ENCODE results near the gene SIGLEC15.

SIGLEC15 gene

GRCh38 chr18:45843019-45843418 lies 17.5 kb downstream of the SIGLEC15 start:
- Histone ChIP-seq H3K4me3 (replicated peaks; ENCODE audit: insufficient read depth, low read length) (no peak overlapping the region), H3K27me3 (ENCODE audit: insufficient read depth, poor library complexity, severe bottlenecking) (no peaks in the 10 kb centered on the region), H3K27ac (replicated peaks) (no peak overlapping the region)
- no peak for DNase-seq (ENCODE audit: low read depth in 1 of 2, low spot score in 1 of 2)
- TF ChIP-seq, protein P1, sequence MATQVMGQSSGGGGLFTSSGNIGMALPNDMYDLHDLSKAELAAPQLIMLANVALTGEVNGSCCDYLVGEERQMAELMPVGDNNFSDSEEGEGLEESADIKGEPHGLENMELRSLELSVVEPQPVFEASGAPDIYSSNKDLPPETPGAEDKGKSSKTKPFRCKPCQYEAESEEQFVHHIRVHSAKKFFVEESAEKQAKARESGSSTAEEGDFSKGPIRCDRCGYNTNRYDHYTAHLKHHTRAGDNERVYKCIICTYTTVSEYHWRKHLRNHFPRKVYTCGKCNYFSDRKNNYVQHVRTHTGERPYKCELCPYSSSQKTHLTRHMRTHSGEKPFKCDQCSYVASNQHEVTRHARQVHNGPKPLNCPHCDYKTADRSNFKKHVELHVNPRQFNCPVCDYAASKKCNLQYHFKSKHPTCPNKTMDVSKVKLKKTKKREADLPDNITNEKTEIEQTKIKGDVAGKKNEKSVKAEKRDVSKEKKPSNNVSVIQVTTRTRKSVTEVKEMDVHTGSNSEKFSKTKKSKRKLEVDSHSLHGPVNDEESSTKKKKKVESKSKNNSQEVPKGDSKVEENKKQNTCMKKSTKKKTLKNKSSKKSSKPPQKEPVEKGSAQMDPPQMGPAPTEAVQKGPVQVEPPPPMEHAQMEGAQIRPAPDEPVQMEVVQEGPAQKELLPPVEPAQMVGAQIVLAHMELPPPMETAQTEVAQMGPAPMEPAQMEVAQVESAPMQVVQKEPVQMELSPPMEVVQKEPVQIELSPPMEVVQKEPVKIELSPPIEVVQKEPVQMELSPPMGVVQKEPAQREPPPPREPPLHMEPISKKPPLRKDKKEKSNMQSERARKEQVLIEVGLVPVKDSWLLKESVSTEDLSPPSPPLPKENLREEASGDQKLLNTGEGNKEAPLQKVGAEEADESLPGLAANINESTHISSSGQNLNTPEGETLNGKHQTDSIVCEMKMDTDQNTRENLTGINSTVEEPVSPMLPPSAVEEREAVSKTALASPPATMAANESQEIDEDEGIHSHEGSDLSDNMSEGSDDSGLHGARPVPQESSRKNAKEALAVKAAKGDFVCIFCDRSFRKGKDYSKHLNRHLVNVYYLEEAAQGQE (IDR thresholded peaks at IDR 0.05; ENCODE audit: insufficient replicate concordance, low read depth), result no peak
- no peak for TF ChIP-seq CTCF (IDR thresholded peaks at IDR 0.05; ENCODE audit: insufficient read depth, low read length)
- no peak for TF ChIP-seq SPI1 (IDR thresholded peaks at IDR 0.05; ENCODE audit: borderline replicate concordance, low read depth)
- no peak for TF ChIP-seq GABPA (IDR thresholded peaks at IDR 0.05; ENCODE audit: low read depth)
- no peak for TF ChIP-seq POLR2AphosphoS5 (IDR thresholded peaks at IDR 0.05; ENCODE audit: low read depth)

GRCh38 chr18:45844938-45845337 lies 19.5 kb downstream of the SIGLEC15 start:
- TF ChIP-seq, protein P1 (IDR thresholded peaks at IDR 0.05; ENCODE audit: insufficient replicate concordance, low read depth), result no peak
- TF ChIP-seq GABPA (IDR thresholded peaks at IDR 0.05; ENCODE audit: low read depth) (no peak), SPI1 (IDR thresholded peaks at IDR 0.05; ENCODE audit: borderline replicate concordance, low read depth) (no peak), CTCF (IDR thresholded peaks at IDR 0.05; ENCODE audit: insufficient read depth, low read length) (no peak), POLR2AphosphoS5 (IDR thresholded peaks at IDR 0.05; ENCODE audit: low read depth) (no peak)
- H3K27me3 ChIP-seq (ENCODE audit: insufficient read depth, poor library complexity, severe bottlenecking), result no peaks in the 10 kb centered on the region
- no peak for DNase-seq (ENCODE audit: low read depth in 1 of 2, low spot score in 1 of 2)
- H3K4me3 ChIP-seq (replicated peaks; ENCODE audit: insufficient read depth, low read length), result no peak overlapping the region
- H3K27ac ChIP-seq (replicated peaks), result no peak overlapping the region

DNA sequence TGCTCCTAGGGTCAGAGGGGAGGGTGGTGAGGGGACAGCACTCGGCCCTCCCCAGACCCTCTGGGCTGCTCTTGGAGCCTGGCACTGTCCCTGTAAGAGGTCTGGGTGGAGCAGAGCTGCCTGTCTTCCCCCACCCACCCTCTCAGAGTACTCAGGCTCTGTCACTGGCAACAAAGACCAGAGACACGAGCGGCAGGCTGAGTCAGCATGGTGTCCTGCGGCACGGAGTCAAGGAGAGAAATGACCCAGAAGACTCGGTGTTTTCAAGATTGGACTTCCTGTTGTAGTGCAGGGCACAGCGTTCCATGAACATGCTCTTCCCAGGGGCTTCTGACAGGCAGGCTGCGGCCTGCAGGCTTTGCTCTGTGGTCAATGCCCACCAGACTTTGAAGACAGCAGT lies 19.9 kb downstream of the SIGLEC15 start:
- no peak for DNase-seq (ENCODE audit: low read depth in 1 of 2, low spot score in 1 of 2)
- Histone ChIP-seq H3K27ac (replicated peaks) (no peak overlapping the region), H3K27me3 (ENCODE audit: insufficient read depth, poor library complexity, severe bottlenecking) (no peaks in the 10 kb centered on the region), H3K4me3 (replicated peaks; ENCODE audit: insufficient read depth, low read length) (no peak overlapping the region)
- TF ChIP-seq SPI1 (IDR thresholded peaks at IDR 0.05; ENCODE audit: borderline replicate concordance, low read depth) (no peak), GABPA (IDR thresholded peaks at IDR 0.05; ENCODE audit: low read depth) (no peak), POLR2AphosphoS5 (IDR thresholded peaks at IDR 0.05; ENCODE audit: low read depth) (no peak), CTCF (IDR thresholded peaks at IDR 0.05; ENCODE audit: insufficient read depth, low read length) (no peak)
- TF ChIP-seq, protein P1 (IDR thresholded peaks at IDR 0.05; ENCODE audit: insufficient replicate concordance, low read depth), result no peak

All from HL-60 (cell line).